WTC11 (cell line): ENCODE data around the gene RFTN1. TPM values are rescaled to one million over a fixed set of nuclear protein-coding genes. Genes with fewer than 3 reads are reported as not detected.

Experiments
- ARID4B ChIP-seq: sonication (generic); formaldehyde crosslinking; IDR thresholded peaks from 2 replicates; pipeline ENCODE4 v1.8.0; 2023; ENCODE audit warnings: missing genetic modification reagents, mild to moderate bottlenecking, borderline replicate concordance
- ESRRA ChIP-seq: sonication (generic); formaldehyde crosslinking; IDR thresholded peaks from 2 replicates; pipeline ENCODE4 v1.8.1; 2022; ENCODE audit warnings: mild to moderate bottlenecking, missing genetic modification reagents, borderline replicate concordance
- FOXJ3 ChIP-seq: sonication (generic); formaldehyde crosslinking; IDR thresholded peaks from 2 replicates; pipeline ENCODE4 v1.9.0; 2021; ENCODE audit warnings: missing genetic modification reagents, mild to moderate bottlenecking, borderline replicate concordance
- JAZF1 ChIP-seq: fragments of 250-450 bp; sonication (Bioruptor Pico); IDR thresholded peaks from 2 replicates; pipeline ENCODE4 v1.9.0; 2021; ENCODE audit warnings: moderate library complexity, mild to moderate bottlenecking, inconsistent platforms
- KAT7 ChIP-seq: sonication (generic); formaldehyde crosslinking; IDR thresholded peaks from 2 replicates; pipeline ENCODE4 v1.8.1; 2023; ENCODE audit warnings: missing genetic modification reagents, mild to moderate bottlenecking, borderline replicate concordance
- MAX ChIP-seq: sonication (generic); formaldehyde crosslinking; IDR thresholded peaks from 2 replicates; pipeline ENCODE4 v1.8.0; 2022; ENCODE audit warnings: mild to moderate bottlenecking, missing genetic modification reagents
- NR1H2 ChIP-seq: sonication (generic); formaldehyde crosslinking; IDR thresholded peaks from 2 replicates; pipeline ENCODE4 v1.9.0; 2021; ENCODE audit warnings: mild to moderate bottlenecking, moderate library complexity, missing genetic modification reagents
- TCF7 ChIP-seq: sonication (generic); formaldehyde crosslinking; IDR thresholded peaks from 2 replicates; pipeline ENCODE4 v1.8.0; 2022; ENCODE audit warnings: mild to moderate bottlenecking, low read depth, missing genetic modification reagents, moderate library complexity
- TEAD4 ChIP-seq: sonication (generic); formaldehyde crosslinking; IDR thresholded peaks from 2 replicates; pipeline ENCODE4 v1.8.0; 2022; ENCODE audit warnings: mild to moderate bottlenecking, missing genetic modification reagents
- ZMAT4 ChIP-seq: fragments of 250-450 bp; sonication (Bioruptor Pico); IDR thresholded peaks from 2 replicates; pipeline ENCODE4 v1.9.0; 2021; ENCODE audit warnings: mild to moderate bottlenecking
- ZNF219 ChIP-seq: sonication (generic); formaldehyde crosslinking; IDR thresholded peaks from 2 replicates; pipeline ENCODE4 v1.8.0; 2023; ENCODE audit warnings: missing genetic modification reagents, mild to moderate bottlenecking, borderline replicate concordance
- ZNF512 ChIP-seq: sonication (generic); formaldehyde crosslinking; IDR thresholded peaks from 2 replicates; pipeline ENCODE4 v1.8.1; 2022; ENCODE audit warnings: missing genetic modification reagents, borderline replicate concordance
- total RNA-seq: library from RNA; stranded (reverse); gene quantifications from 3 replicates; pipeline ENCODE4 v1.2.3, GENCODE V29; 2021
- TF ChIP-seq, protein P1 (sequence below): fragments of 250-450 bp; sonication (Bioruptor Pico); conservative IDR thresholded peaks from 2 replicates; pipeline ENCODE4 v1.9.0; 2021; ENCODE audit warnings: mild to moderate bottlenecking
- TF ChIP-seq, protein P2 (sequence below): fragments of 250-450 bp; sonication (Bioruptor Pico); IDR thresholded peaks from 2 replicates; pipeline ENCODE4 v1.9.0; 2021; ENCODE audit warnings: mild to moderate bottlenecking
- TF ChIP-seq, protein P3 (sequence below): sonication (generic); formaldehyde crosslinking; conservative IDR thresholded peaks from 2 replicates; pipeline ENCODE4 v1.8.1; 2023; ENCODE audit warnings: mild to moderate bottlenecking, low read depth, missing genetic modification reagents, moderate library complexity
- TF ChIP-seq, protein P4 (sequence below): sonication (generic); formaldehyde crosslinking; conservative IDR thresholded peaks from 2 replicates; pipeline ENCODE4 v1.8.1; 2022; ENCODE audit warnings: mild to moderate bottlenecking, missing genetic modification reagents

RFTN1 gene
- total RNA-seq, 1 experiment from 2014 or later = 3.8 TPM

- TF ChIP-seq NR1H2 (CRISPR knock-in tag) (no peak), MAX (no peak), JAZF1 (CRISPR knock-in tag) (no peak), ZMAT4 (CRISPR knock-in tag) (no peak), ZNF219 (CRISPR knock-in tag) (no peak), ARID4B (CRISPR knock-in tag) (no peak), FOXJ3 (CRISPR knock-in tag) (no peak), TCF7 (no peak), KAT7 (CRISPR knock-in tag) (no peak), TEAD4 (no peak), ESRRA (CRISPR knock-in tag) (no peak), ZNF512 (no peak)
- TF ChIP-seq, protein P1, sequence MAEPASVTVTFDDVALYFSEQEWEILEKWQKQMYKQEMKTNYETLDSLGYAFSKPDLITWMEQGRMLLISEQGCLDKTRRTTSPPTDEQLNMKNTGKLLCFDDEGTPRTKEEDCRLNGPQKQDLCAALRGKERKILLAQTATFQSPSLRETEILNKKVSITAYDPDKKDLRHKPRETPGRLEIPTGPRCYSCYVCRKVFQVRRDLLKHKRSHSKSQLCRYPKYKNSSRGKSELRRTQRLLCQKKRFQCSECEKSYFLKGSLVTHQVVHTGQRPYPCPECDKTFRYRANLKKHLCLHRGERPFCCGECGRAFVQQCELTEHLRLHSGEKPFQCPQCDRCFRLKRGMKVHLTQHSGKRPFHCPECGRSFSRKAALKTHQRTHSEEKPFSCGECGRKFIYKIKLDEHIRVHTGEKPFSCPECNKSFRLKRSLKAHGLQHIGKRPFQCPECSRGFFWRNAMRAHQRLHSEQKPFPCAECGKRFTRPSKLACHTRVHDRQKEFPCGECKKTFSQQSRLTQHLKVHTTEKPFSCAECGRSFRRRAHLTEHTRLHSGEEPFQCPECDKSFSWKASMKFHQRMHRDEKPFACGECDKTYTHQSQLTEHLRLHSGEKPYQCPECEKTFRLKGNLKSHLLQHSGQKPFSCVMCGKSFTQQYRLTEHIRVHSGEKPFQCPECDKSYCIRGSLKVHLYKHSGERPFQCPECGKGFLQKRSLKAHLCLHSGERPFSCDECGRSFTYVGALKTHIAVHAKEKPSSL (CRISPR knock-in tag) = no peak
- TF ChIP-seq, protein P2, sequence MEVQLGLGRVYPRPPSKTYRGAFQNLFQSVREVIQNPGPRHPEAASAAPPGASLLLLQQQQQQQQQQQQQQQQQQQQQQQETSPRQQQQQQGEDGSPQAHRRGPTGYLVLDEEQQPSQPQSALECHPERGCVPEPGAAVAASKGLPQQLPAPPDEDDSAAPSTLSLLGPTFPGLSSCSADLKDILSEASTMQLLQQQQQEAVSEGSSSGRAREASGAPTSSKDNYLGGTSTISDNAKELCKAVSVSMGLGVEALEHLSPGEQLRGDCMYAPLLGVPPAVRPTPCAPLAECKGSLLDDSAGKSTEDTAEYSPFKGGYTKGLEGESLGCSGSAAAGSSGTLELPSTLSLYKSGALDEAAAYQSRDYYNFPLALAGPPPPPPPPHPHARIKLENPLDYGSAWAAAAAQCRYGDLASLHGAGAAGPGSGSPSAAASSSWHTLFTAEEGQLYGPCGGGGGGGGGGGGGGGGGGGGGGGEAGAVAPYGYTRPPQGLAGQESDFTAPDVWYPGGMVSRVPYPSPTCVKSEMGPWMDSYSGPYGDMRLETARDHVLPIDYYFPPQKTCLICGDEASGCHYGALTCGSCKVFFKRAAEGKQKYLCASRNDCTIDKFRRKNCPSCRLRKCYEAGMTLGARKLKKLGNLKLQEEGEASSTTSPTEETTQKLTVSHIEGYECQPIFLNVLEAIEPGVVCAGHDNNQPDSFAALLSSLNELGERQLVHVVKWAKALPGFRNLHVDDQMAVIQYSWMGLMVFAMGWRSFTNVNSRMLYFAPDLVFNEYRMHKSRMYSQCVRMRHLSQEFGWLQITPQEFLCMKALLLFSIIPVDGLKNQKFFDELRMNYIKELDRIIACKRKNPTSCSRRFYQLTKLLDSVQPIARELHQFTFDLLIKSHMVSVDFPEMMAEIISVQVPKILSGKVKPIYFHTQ (CRISPR knock-in tag) = no peak
- TF ChIP-seq, protein P3, sequence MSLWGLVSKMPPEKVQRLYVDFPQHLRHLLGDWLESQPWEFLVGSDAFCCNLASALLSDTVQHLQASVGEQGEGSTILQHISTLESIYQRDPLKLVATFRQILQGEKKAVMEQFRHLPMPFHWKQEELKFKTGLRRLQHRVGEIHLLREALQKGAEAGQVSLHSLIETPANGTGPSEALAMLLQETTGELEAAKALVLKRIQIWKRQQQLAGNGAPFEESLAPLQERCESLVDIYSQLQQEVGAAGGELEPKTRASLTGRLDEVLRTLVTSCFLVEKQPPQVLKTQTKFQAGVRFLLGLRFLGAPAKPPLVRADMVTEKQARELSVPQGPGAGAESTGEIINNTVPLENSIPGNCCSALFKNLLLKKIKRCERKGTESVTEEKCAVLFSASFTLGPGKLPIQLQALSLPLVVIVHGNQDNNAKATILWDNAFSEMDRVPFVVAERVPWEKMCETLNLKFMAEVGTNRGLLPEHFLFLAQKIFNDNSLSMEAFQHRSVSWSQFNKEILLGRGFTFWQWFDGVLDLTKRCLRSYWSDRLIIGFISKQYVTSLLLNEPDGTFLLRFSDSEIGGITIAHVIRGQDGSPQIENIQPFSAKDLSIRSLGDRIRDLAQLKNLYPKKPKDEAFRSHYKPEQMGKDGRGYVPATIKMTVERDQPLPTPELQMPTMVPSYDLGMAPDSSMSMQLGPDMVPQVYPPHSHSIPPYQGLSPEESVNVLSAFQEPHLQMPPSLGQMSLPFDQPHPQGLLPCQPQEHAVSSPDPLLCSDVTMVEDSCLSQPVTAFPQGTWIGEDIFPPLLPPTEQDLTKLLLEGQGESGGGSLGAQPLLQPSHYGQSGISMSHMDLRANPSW = no peak
- TF ChIP-seq, protein P4, sequence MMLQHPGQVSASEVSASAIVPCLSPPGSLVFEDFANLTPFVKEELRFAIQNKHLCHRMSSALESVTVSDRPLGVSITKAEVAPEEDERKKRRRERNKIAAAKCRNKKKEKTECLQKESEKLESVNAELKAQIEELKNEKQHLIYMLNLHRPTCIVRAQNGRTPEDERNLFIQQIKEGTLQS (CRISPR knock-in tag) = no peak
Observed at GRCh38 chr3:16288664-16289063, 224.8 kb downstream of the RFTN1 start (continued).
